Measurements from ENCODE around the gene DMBT1.

DNA sequence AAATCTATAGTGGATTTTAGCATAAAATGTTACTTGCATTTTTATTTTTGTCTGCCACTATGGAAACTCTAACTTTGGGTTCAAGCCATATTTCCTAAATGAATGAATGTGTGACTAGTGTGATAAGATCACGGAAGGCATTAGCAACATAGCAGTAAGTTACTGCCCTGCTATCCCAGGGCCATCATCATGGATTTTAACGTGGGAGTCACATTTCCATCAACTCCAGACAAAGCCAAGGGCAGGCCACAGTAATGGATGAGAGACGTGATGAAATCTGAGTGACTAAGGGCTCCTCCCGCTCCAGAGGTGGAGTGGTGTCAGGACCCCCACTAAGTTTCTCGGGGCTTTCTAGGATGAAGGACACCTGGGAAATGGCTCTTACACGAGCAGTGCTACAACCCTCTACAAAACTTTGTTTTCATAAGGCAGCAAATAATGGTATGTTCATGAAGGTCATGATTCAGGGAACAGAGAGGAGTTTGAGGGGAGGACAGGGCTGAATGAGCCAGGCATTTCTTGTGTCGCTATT lies 104.8 kb downstream of the DMBT1 start:
- TF ChIP-seq, protein P1, sequence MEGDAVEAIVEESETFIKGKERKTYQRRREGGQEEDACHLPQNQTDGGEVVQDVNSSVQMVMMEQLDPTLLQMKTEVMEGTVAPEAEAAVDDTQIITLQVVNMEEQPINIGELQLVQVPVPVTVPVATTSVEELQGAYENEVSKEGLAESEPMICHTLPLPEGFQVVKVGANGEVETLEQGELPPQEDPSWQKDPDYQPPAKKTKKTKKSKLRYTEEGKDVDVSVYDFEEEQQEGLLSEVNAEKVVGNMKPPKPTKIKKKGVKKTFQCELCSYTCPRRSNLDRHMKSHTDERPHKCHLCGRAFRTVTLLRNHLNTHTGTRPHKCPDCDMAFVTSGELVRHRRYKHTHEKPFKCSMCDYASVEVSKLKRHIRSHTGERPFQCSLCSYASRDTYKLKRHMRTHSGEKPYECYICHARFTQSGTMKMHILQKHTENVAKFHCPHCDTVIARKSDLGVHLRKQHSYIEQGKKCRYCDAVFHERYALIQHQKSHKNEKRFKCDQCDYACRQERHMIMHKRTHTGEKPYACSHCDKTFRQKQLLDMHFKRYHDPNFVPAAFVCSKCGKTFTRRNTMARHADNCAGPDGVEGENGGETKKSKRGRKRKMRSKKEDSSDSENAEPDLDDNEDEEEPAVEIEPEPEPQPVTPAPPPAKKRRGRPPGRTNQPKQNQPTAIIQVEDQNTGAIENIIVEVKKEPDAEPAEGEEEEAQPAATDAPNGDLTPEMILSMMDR (IDR thresholded peaks at IDR 0.05; ENCODE audit: borderline replicate concordance, extremely low read depth, low read length, poor library complexity, severe bottlenecking) = no peak
- no peak for TF ChIP-seq EZH2 (IDR thresholded peaks at IDR 0.05; ENCODE audit: borderline replicate concordance, low read depth, low read length, severe bottlenecking)

Measured in DND-41 (cell line).